Fibroblast of lung (primary cell): ENCODE measurements around the gene COL1A1.

Source experiments
- EZH2 ChIP-seq: IDR thresholded peaks from 2 replicates; pipeline ENCODE4 v1.5.1; 2012; ENCODE audit warnings: low read length, control low read depth, mild to moderate bottlenecking; ENCODE audit errors: missing control alignments
- TF ChIP-seq, protein P1 (sequence below), 2 donors: IDR thresholded peaks in 1 of 2; conservative IDR thresholded peaks in 1 of 2; 1 replicate in 1 of 2; 2 replicates in 1 of 2; pipeline ENCODE4 v1.5.1; 2011 to 2012; ENCODE audit warnings: low read length in 2 of 2, control low read depth in 1 of 2, inconsistent platforms in 1 of 2, low read depth in 1 of 2, mild to moderate bottlenecking in 1 of 2

GRCh38 chr17:50139185-50139783 lies 62.1 kb downstream of the COL1A1 start:
- TF ChIP-seq, protein P1, sequence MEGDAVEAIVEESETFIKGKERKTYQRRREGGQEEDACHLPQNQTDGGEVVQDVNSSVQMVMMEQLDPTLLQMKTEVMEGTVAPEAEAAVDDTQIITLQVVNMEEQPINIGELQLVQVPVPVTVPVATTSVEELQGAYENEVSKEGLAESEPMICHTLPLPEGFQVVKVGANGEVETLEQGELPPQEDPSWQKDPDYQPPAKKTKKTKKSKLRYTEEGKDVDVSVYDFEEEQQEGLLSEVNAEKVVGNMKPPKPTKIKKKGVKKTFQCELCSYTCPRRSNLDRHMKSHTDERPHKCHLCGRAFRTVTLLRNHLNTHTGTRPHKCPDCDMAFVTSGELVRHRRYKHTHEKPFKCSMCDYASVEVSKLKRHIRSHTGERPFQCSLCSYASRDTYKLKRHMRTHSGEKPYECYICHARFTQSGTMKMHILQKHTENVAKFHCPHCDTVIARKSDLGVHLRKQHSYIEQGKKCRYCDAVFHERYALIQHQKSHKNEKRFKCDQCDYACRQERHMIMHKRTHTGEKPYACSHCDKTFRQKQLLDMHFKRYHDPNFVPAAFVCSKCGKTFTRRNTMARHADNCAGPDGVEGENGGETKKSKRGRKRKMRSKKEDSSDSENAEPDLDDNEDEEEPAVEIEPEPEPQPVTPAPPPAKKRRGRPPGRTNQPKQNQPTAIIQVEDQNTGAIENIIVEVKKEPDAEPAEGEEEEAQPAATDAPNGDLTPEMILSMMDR (conservative IDR thresholded peaks at IDR 0.05 in 1 of 2, IDR thresholded peaks at IDR 0.05 in 1 of 2; ENCODE audit: low read depth in 1 of 2, low read length in 2 of 2), result no peak
- no peak for TF ChIP-seq EZH2
